ENCODE results near the gene MTREX.
A peak's percentile ranks its signal among the peaks of the same experiment; 100 is the strongest.

The MTREX gene

DNA sequence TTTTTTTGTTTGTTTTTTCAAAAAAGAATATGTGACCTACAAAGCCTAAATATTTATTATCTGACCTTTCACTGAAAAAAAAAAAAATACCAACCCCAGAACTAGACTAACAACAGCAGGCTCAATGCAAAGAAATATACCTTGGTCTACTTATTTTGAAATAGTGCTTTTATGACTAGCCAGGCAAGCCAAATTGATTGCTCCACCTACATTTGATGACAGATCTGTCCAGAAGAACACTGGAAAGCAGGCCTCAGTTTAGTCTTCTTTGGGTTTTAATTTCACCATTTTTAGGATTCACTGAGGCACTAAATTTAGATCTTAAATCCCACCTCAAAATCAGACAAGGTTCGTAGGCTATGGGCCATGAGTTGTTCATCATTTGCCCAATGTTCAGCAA lies 129.7 kb downstream of the MTREX start:
- no peak for DNase-seq

DNA sequence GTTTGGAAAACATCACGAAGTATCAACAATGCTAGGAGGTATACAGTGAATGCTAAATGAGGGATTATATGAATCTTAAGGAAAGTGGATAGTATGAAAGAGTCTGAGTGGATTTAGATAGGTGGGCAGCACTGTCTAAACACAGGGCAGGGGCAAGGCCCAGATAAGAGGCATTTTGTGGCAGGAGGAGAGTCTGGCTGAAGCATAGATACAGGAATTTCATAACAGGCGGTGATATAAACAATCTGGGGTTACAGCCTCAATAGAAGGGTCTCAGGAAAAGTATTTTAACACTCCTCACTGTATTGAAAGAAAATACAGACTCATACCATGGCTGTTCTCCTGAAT lies 130.0 kb downstream of the MTREX start:
- no peak for DNase-seq

- DNase-seq: peak; percentile 64
Observed at GRCh38 chr5:55438998-55439397, 131.2 kb downstream of the MTREX start.

DNA sequence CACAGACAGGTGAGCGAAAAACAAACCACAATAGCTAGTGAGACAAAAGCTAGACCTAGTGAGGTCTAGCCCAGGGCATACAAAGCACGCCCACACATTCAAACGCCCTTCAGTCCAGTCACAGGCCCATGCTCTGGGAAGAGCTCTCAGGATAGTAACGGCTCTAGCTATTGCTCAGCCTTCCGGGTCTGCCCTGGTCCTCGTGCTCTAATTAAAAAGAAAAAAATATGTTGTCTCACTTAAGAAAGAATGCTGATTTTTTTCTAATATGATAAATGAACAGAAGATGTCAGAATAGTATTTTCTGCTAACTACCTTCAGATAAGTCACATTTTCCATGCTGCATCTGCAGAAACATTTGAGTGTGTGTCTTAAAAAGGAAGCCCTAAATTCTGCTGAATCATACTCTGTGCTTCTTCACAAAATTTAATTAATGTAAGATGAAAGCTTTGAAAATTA lies 132.4 kb downstream of the MTREX start:
- no peak for DNase-seq

- DNase-seq: no peak
Observed at GRCh38 chr5:55441107-55441771, 133.4 kb downstream of the MTREX start.

GRCh38 chr5:55441954-55442353 lies 134.2 kb downstream of the MTREX start:
- no peak for DNase-seq

- DNase-seq: no peak
Observed at GRCh38 chr5:55445791-55446190, 138.0 kb downstream of the MTREX start.

DNA sequence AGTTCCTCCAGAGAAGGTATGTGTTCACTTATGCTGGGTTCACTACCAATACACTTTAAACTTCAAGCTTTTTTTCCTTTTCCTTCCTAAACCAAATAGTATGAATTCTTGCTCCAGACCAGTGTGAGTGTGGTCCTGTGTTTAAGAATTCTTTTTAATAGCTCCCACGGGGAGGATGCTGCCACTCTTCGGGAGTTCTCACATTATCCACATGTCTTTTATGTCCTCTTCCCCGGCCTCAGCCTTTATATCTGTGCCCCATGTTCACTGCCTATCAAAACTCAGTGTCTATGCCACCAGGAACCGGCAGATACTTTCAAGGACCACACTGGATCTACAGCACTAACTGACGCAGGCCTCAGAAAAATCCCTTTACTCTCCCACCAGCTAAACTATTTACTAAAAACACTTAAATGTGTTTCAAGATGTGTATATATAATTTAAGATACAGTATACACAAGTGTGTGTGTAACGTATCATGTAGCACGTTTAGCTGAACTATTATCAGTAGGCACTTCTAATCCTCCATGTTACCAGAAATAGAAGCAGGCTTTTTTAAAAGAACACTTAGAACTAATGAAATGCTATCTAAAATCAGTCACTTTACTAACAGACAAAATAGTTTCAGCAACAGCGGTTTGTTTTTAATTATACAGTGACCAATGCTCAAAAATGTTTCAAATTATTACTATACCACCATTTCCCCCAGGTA lies 139.0 kb downstream of the MTREX start:
- DNase-seq: no peak

GRCh38 chr5:55450050-55450765 lies 142.4 kb downstream of the MTREX start:
- no peak for DNase-seq

- DNase-seq: no peak
Observed at GRCh38 chr5:55451976-55452375, 144.2 kb downstream of the MTREX start.

- DNase-seq: no peak
Observed at GRCh38 chr5:55453211-55453610, 145.4 kb downstream of the MTREX start.

GRCh38 chr5:55454282-55454681 lies 146.5 kb downstream of the MTREX start:
- DNase-seq: no peak

- DNase-seq: no peak
Observed at GRCh38 chr5:55456216-55456895, 148.6 kb downstream of the MTREX start.

DNA sequence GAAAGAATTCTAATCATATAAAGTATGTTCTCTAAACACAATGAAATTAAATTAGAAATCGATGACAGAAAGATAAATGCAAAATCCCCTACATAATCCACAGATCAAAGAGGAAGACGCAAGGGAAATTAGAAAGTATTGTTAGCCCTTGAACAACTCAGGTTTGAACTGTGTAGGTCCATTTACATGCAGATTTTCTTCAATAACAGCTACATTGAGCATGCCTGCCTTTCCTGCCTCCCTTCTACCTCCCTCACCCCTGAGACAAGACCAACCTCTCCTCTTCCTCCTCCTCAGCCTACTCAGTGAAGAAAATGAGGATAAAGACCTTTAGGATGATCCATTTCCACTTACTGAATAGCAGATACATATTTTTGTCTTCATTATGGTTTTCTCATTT lies 151.8 kb downstream of the MTREX start:
- no peak for DNase-seq

DNA sequence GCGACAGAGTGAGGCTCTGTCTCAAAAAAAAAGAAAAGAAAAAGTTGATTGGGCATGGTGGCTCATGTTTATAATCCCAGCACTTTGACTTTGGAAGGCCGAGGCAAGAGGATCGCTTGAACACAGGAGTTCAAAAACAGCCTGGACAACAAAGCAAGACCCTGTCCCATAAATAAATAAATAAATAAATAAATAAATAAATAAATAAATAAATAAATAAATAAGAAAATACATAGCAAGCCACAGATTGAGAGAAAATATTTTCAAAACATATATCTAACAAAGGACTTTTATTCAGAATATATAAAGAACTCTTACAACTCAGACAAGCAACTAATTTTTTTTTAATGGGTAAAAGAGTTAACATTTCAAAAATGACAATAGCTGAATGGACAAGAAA lies 155.8 kb downstream of the MTREX start:
- DNase-seq: no peak

DNA sequence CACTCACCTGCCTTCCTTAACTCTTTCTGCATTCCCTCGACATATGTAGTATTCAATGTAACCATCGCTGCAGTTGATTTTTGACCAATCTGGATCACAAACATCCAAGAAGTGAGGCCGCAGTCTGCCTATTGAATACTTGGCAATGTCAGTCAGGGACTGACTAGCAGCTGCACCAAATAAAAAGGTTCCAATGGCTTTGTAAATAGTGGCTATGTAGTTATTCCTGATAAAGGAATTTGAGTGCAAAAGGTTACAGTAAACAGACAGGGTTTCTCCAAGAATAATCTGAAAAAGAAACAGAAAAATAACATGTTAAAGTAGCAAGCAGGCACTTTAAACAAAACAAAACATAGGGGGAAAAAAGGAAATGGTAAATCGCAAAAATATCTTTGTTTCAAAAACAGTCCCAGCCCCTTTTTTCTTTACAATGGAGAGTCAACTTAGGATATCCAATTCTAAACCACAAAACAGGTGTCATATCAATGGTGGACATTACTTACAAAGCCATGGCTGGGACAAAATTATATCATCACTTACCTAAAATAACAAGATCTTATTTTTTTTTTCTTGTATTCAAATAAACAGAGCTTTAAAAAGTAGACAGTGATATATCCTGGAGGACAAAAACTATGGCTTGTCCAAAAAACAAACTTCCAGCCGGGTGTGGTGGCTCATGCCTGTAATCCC lies 160.2 kb downstream of the MTREX start:
- DNase-seq: no peak

- no peak for DNase-seq
Observed at GRCh38 chr5:55469839-55470238, 162.1 kb downstream of the MTREX start.

GRCh38 chr5:55470282-55470681 lies 162.5 kb downstream of the MTREX start:
- no peak for DNase-seq

DNA sequence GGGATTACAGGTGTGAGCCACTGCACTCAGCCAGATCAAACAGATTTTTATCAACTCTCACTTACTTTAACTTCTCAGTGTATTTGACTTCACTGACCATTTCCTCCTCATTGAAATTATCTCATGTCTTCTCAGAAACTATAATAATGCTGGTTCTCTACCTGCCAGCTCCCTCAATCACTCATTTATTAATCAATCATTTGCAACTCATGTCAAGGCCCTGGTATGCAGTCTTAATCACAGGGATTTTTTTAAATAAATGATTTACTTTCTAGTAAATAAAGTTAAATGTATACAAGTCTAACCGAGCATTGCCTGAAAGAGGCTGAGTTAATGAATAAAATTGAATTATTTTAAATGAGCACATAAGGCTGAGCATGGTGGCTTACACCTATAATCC lies 163.7 kb downstream of the MTREX start:
- DNase-seq: no peak

DNA sequence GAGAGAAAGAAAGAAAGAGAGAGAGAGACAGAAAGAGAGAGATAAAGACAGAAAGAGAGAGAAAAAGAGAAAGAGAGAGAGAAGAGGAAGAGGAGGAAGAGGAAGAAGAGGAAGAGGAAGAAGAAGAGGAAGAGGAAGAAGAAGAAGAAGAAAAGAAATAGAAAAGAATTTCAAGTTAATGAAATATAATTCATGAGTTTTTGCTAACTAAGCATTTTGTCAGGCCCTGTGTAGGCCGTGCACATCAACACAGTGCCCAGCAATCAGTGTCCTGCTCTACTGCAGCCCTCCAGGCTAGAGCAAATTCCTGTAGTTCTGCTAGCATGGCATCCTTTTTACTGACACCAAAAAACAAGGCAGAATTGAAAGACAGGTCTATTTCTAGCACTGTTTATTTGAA lies 164.9 kb downstream of the MTREX start:
- DNase-seq: no peak

Data from femur (tissue), 1 donor.